Ovary (tissue), 3 donors: ENCODE data around the gene ARHGEF28.

Source experiments
- CTCF ChIP-seq, 3 donors: fragments of 450-650 bp in 2 of 3; fragments of 200-600 bp in 1 of 3; IDR thresholded peaks; one replicate each; pipeline versions ENCODE4 v1.5.1 to v1.8.0; 2016 to 2022; ENCODE audit warnings: antibody characterized with exemption in 3 of 3, mild to moderate bottlenecking in 1 of 3
- EP300 ChIP-seq: sonication (generic); formaldehyde crosslinking; IDR thresholded peaks from one replicate; pipeline ENCODE4 v1.6.1; 2017; ENCODE audit warnings: antibody characterized with exemption
- POLR2A ChIP-seq: fragments of 450-650 bp; IDR thresholded peaks from one replicate; pipeline ENCODE4 v1.6.1; 2017; ENCODE audit warnings: antibody characterized with exemption, mild to moderate bottlenecking, moderate library complexity
- donor health status: DM: no; HTN: no; CAD: no.

- TF ChIP-seq CTCF (IDR thresholded peaks at IDR 0.05) (no peak), POLR2A (no peak), EP300 (no peak)
These were observed 280.3 kb downstream of the ARHGEF28 start for GRCh38 chr5:73906277-73906676.
